HG03378 (cell line): ENCODE results near the gene DYNLL2.
"Not testable (repeated sequence)": the region's sequence is repeated elsewhere in the genome, so short reads cannot be mapped to it uniquely, and the experiment has no call there.

Experiments used
- ATAC-seq: cut with Tn5 transposase; IDR thresholded peaks from one replicate; pipeline ENCODE4 v1.9.1; 2021; ENCODE audit warnings: mild to moderate bottlenecking, moderate library complexity; ENCODE audit not compliant: unreplicated experiment

Gene DYNLL2

GRCh38 chr17:58100506-58100905 lies 17.3 kb downstream of the DYNLL2 start:
- no peak for ATAC-seq

GRCh38 chr17:58101898-58102297 lies 18.7 kb downstream of the DYNLL2 start:
- ATAC-seq: not testable (repeated sequence)

GRCh38 chr17:58105093-58105492 lies 21.9 kb downstream of the DYNLL2 start:
- ATAC-seq: no peak

GRCh38 chr17:58107306-58107705 lies 24.1 kb downstream of the DYNLL2 start:
- no peak for ATAC-seq

GRCh38 chr17:58109197-58109596 lies 26.0 kb downstream of the DYNLL2 start:
- ATAC-seq: no peak

GRCh38 chr17:58110012-58110411 lies 26.8 kb downstream of the DYNLL2 start:
- no peak for ATAC-seq

GRCh38 chr17:58111676-58112075 lies 28.5 kb downstream of the DYNLL2 start:
- no peak for ATAC-seq

- no peak for ATAC-seq
Observed at GRCh38 chr17:58112970-58113631, 29.9 kb downstream of the DYNLL2 start.

GRCh38 chr17:58113947-58114346 lies 30.7 kb downstream of the DYNLL2 start:
- ATAC-seq: no peak

- no peak for ATAC-seq
Observed at GRCh38 chr17:58117382-58117781, 34.2 kb downstream of the DYNLL2 start.

- ATAC-seq: no peak
Observed at GRCh38 chr17:58119491-58119890, 36.3 kb downstream of the DYNLL2 start.

GRCh38 chr17:58120195-58120822 lies 37.1 kb downstream of the DYNLL2 start:
- ATAC-seq: no peak

- no peak for ATAC-seq
Observed at GRCh38 chr17:58121925-58122324, 38.7 kb downstream of the DYNLL2 start.

GRCh38 chr17:58127846-58128245 lies 44.6 kb downstream of the DYNLL2 start:
- no peak for ATAC-seq

GRCh38 chr17:58132697-58133096 lies 49.5 kb downstream of the DYNLL2 start:
- ATAC-seq: not testable (repeated sequence)

GRCh38 chr17:58136669-58137279 lies 53.6 kb downstream of the DYNLL2 start:
- ATAC-seq: no peak

GRCh38 chr17:58141505-58141904 lies 58.3 kb downstream of the DYNLL2 start:
- no peak for ATAC-seq

- not testable (repeated sequence) for ATAC-seq
Observed at GRCh38 chr17:58143335-58143734, 60.1 kb downstream of the DYNLL2 start.

GRCh38 chr17:58144801-58145200 lies 61.6 kb downstream of the DYNLL2 start:
- no peak for ATAC-seq
